ENCODE measurements around the gene DHFR2.
"Not testable (repeated sequence)": the region's sequence is repeated elsewhere in the genome, so short reads cannot be mapped to it uniquely, and the experiment has no call there.

The DHFR2 gene

GRCh38 chr3:94065122-94065521, 2.4 kb upstream of the DHFR2 start:
- no peak for DNase-seq (ENCODE audit: low spot score)

DNA sequence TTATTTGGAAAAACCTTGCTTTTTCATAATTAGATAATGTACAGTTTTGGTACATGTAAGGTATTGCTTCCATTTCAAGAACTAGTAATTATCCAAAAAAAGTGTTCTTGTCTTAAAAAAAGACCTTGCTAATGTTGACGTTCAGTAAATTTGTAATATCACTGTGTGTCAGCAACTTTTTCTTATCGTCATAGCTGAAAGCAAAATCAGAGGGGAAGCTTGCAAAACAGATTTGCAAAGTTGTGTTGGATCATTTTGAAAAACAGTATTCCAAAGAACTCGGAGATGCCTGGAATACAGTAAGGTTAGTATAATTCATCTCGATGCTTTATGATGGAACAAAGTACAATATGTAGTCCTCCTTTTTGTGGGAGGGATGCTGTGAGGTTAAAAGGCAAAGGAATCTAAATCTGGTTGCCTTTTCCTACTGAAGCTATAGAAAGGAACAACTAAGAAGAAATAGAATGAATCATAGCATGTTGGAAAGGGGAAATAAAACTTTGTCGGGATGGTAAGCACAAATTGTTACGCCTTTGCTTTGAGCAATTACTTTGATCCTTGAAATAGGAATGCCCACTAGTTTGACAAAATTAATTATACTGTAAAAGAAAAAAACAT, 1.6 kb upstream of the DHFR2 start:
- DNase-seq (ENCODE audit: low spot score): no peak

- DNase-seq (ENCODE audit: low spot score): no peak
These were observed 892 bp upstream of the DHFR2 start for GRCh38 chr3:94063496-94064119.

DNA sequence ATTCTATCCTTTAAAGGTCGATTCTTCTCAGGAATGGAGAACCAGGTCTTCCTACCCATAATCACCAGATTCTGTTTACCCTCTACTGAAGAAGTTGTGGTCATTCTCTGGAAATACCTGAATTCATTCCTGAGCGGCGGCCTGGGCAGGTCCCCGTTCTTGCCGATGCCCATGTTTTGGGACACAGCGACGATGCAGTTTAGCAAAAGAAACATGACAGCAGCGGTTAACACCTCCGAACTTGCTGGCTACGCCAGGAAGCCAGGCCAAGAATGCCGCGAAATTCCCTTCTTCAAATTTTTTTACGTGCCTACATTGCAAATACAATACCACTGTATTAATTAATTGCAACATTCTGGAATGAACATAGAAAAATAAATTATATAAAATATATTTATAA, 1.4 kb downstream of the DHFR2 start:
- no peak for DNase-seq (ENCODE audit: low spot score)

- DNase-seq (ENCODE audit: low spot score): no peak
These were observed 12.2 kb downstream of the DHFR2 start for GRCh38 chr3:94050546-94050945.

- no peak for DNase-seq (ENCODE audit: low spot score)
These were observed 13.4 kb downstream of the DHFR2 start for GRCh38 chr3:94049267-94049666.

DNA sequence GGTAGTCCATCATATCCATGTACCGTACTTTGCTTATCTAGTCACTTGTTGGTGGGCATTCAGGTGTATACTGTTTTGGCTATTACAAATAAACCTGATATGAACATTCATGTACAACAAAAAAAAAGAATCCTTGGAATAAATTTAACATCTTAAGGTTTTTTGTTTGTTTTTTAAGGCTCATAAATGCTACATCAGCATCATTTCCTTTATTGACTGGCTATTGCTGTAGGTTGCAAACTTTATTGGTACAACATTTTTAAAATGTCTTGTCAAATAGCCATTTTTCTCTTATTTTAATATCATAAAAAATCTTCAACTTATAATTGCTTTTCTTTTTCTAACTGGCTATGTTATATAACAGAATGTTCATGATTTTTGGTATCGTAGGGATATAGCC, 16.2 kb downstream of the DHFR2 start:
- DNase-seq (ENCODE audit: low spot score): no peak

GRCh38 chr3:94044100-94044936, 18.4 kb downstream of the DHFR2 start:
- not testable (repeated sequence) for DNase-seq (ENCODE audit: low spot score)

GRCh38 chr3:94043285-94043684, 19.4 kb downstream of the DHFR2 start:
- no peak for DNase-seq (ENCODE audit: low spot score)

DNA sequence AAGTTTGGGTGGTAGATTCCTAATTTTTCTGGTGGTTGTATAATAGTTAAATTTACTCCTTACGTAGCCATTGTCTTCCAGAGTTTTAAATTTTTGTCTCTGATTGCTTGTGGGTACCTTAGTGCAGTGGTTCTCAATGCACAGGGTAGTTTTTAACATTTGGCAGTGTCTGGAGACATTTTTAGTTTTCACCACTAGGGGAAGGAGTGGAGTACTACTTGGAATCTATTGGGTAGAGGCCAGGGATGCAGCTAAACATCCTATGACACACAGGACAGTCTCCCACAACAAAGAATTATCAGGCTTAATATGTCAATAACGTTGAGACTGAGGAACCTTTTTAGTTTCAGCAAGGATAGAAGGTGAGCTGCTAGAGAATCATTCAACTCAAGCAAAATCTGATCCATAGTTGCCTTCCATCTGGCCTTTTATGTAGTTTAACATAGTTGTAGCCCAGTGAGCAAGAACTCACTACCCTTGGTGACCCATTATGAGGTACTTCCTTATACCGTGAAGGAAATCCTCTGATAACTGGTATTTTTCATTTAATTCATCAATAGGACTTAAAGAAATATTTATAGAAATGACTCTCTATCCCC, 25.7 kb downstream of the DHFR2 start:
- DNase-seq (ENCODE audit: low spot score): peak; percentile 65

- no peak for DNase-seq (ENCODE audit: low spot score)
These were observed 34.5 kb downstream of the DHFR2 start, which contains the start of gene STX19 for GRCh38 chr3:94028093-94028837. Gene STX19 (minus strand): TSS chr3:94028597. CDS start chr3:94015269, 13,328 bp downstream.

GRCh38 chr3:94026623-94027022, 36.1 kb downstream of the DHFR2 start:
- DNase-seq (ENCODE audit: low spot score): no peak

DNA sequence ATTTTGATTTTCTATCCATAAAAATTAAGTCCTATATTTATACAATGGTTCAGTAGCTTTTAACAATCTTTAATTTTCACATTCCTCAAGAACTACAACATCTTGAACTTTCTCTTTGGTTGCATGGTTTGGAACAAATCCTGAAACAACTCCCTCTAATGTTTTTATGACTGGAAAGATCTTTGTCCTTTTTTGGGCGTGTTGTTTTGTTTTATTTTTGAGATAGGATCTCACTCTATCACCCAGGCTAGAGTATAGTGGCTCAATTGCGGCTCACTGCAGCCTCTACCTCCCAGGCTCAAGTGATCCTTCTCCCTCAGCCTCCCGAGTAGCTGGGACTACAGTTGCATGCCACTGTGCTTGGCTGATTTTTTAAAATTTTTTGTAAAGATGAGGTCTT, 38.3 kb downstream of the DHFR2 start:
- no peak for DNase-seq (ENCODE audit: low spot score)

DNA sequence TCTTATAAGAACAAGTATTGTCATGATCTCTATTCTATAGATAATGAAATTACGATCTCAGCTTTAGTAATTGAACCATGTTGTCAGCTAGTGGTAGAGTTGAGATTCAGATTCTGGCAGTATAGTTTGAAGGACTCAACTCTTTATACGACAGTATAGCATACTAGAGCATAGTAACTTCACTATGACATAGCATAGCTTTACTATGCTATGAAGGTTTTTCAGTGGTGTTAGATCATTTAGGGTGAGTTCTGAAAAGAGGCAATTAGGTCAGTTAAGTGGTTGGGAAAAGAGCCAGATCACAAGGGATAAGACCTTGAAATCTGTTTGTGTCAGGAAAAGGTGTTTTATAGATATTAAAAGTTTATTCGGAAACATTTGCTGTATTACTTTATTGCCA, 42.4 kb downstream of the DHFR2 start:
- DNase-seq (ENCODE audit: low spot score): no peak

DNA sequence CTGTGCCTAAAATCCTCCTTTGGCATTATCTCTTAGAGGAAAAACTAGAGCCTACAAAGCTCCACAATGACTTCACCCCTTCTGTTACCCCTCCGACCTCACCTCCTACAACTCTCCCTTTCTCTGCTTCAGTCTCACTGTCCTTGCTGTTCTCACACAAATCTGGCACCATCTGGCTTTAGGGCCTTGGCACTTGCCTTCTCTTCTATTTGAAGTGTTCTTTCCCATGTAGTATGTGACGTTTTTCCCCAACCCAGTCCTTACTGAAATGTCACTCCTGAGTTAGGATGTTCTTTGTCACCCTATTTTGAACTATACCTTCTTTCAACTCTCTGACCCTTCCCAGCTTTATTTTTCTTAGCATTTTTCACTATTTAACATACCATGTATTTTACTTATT, 43.1 kb downstream of the DHFR2 start:
- no peak for DNase-seq (ENCODE audit: low spot score)

GRCh38 chr3:94015025-94015424, 47.7 kb downstream of the DHFR2 start:
- no peak for DNase-seq (ENCODE audit: low spot score)

GRCh38 chr3:94012185-94012584, 50.5 kb downstream of the DHFR2 start:
- no peak for DNase-seq (ENCODE audit: low spot score)

DNA sequence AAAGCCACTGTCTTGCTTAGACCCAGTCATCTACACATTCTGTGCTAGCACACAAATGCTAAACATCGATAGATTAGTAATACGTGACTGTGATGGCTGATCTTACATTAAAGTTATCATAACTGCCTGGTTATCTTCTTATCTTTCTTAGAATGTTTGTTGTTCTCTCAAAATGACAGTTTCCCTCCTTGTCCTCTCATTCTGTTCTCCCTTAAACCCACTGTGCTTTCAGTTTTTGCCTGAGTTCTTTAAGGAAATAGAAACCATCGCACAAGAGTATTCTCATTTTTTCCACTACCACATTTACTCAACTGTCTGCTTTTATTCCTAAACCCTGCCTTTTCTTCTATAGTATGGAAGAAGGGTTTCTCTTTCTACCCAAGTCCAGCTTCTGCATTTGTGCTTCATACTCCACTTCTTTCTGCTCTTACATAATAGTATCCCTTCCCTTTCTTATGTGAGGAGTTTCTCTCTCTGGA, 51.4 kb downstream of the DHFR2 start:
- no peak for DNase-seq (ENCODE audit: low spot score)

GRCh38 chr3:94009608-94010007, 53.1 kb downstream of the DHFR2 start:
- no peak for DNase-seq (ENCODE audit: low spot score)

GRCh38 chr3:94008253-94008652, 54.5 kb downstream of the DHFR2 start:
- DNase-seq (ENCODE audit: low spot score): no peak

All from HuH-7.5 (cell line).